GM19099 (cell line): ENCODE results near the gene MRFAP1.

ENCODE experiments used
- POLR2A ChIP-seq: IDR thresholded peaks from 3 replicates; pipeline ENCODE4 v1.6.1; 2011; ENCODE audit warnings: low read depth; ENCODE audit not compliant: insufficient read length; ENCODE audit errors: extremely low read depth

Gene MRFAP1

DNA sequence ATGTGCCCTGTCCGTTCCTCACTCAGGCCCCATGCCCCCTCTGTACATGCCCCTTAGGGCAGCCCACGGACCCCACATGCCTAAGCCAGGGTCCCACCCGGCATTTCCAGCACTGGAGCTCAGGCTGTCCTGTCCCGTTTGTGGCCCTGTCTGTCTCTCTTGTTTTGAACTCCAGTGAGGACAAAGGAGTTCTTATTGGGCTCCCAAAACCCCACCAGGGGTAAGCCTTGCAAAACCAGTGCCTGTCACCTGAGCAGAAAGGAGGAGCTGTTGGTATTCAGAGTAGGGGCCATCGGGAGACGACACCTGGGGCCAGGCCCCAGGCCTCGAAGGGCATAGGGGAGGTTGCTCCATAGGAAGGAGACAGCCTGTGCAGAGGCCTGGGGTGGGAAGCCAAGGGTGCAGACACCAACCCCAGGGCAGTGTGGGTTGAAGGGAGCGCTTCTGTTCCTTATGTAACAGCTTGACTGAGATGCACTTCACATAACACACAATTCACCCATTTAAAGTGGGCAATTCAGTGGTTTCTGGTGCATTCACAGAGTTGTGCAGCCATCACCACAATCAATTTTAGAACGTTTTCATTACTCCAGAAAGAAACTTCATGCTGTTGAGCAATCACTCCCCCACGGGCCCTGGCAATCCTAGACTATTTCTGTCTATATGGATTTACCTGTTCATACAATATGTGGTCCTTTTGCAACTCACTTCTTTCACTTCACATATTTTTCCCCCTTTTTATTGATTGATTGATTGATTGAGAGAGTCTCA, 33.8 kb upstream of the MRFAP1 start:
- TF ChIP-seq POLR2A, result no peak

DNA sequence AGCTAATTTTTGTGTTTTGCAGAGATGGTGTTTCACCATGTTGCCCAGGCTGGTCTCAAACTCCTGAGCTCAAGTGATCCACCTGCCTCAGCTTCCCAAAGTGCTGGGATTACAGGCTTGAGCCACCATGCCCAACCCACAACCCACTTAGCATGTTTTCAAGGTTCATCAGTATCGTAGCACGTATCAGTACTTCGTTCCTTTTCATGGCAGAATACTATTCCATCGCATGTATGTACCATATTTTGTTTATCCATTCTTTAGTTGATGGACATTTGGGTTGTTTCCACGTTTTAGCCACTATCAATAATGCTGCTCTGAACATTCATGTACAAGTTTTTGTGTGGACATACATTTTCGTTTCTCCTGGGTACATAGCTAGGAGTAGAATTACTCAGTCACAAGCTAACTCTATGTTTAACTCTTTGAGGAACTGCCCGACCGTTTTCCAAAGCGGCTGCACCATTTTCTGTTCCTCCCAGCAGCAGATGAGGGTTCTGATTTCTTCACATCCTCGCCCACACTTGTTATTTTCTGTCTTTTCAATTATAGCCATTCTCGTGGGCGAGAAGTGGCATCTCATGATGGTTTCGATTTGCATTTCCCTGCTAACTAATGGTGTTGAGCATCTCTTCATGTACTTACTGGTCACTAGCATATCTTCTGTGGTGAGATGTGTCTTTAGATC, 33.0 kb upstream of the MRFAP1 start:
- no peak for TF ChIP-seq POLR2A

DNA sequence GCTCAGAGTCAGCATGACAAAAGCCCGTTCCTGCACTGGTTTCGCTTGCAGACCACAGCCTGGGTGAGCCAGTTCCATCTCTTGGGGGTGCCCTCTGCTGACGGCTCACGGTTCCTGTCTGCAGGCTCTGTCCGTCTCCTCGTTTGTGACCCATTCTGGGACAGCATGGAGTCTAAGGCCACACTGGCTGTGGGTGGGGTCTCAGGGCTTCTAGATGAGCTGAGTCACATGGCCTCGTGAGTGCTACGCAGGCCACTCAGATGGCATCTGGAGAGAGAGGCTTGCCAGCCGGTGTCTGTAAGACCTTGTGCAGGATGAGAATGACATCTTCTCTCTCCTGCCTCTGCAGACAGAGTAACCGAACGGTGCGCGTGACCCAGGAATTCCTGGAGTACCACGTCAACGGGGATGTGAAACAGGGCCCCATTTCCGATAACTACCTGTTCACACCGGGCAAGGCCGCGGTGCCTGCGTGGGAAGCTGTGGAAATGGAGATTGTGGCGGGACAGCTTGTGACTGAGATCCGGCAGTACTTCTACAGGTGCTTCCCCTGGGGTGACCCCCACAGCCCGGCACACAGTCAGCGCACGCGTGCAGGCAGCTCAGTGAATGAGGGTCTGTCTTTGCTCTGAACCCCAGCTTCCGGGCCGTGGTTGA, 31.6 kb upstream of the MRFAP1 start:
- no peak for TF ChIP-seq POLR2A

DNA sequence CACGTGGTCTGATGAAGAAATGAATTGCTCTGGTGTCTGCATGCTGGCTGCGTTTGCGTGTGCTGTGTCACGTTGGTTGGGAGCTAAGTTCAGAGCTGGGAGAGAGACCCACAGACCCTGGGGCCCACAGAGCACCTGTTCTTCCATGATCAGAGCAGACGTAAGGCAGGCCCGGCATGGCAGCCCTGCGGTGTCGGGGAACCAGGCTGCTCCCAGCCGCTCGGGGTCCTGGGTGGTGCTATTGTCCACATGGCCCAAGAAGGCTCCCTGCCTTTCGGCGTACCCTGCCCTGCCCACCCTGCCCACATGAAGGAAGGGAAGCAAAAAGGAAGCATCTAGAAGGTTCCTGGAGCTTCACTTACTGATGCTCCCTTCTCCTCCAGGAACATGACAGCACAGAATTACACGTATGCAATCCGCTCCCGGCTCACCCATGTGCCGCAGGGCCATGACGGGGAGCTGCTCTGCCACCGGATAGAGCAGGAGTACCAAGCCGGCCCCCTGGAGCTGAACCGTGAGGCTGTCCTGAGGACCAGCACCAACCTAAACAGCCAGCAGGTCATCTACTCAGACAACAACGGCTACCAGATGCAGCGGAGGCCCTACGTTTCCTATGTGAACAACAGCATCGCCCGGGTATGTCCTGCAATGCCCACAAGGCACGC, 30.9 kb upstream of the MRFAP1 start:
- TF ChIP-seq POLR2A, result no peak

DNA sequence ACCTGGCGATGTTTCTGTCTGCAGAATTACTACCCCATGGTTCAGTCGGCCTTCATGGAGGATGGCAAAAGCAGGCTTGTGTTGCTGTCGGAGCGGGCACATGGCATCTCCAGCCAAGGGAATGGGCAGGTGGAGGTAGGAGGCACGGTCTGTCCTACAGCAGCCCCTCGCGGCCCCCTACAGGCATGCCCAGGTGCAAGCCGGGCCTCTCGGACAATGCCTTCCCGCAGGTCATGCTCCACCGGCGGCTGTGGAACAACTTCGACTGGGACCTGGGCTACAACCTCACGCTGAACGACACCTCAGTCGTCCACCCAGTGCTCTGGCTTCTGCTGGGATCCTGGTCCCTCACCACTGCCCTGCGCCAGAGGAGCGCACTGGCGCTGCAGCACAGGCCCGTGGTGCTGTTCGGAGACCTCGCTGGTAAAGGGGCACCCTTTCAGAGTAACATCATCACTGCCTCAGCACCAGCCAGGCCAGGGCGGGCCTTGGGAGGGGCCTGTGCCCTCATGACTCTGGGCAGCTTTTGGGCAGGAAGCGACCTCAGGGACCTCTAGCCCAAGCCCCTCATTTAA, 29.5 kb upstream of the MRFAP1 start:
- no peak for TF ChIP-seq POLR2A

DNA sequence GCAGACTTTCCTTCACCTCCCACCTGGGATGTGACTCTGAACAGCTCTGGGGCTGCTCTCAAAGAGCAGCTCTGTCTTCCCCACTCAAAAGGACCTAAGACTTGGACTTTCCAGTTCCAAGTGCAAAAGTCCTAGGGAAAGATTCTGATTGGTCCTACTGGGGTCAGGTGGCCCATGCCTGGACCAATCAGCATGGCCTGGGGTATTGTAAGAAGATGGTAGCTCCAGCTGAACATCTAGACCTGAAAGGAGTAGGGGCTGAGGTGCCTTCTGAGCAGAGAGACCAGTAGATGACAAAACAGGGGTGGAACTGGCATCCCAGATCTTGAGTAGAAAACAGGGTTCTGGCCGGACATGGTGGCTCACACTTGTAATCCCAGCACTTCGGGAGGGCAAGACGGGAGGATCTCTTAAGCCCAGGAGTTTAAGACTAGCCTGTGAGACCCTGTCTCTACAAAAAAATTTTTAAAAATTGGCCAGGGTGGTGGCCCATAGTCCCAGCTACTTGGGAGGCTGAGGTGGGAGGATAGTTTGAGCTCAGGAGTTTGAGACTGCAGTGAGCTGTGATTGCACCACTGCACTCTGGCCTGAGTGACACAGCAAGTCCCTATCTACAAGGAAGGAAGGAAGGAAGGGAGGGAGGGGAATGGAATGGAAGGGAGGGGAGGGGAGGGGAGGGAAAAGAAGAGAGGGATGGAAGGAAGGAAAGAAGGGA, 27.4 kb upstream of the MRFAP1 start:
- TF ChIP-seq POLR2A, result no peak

DNA sequence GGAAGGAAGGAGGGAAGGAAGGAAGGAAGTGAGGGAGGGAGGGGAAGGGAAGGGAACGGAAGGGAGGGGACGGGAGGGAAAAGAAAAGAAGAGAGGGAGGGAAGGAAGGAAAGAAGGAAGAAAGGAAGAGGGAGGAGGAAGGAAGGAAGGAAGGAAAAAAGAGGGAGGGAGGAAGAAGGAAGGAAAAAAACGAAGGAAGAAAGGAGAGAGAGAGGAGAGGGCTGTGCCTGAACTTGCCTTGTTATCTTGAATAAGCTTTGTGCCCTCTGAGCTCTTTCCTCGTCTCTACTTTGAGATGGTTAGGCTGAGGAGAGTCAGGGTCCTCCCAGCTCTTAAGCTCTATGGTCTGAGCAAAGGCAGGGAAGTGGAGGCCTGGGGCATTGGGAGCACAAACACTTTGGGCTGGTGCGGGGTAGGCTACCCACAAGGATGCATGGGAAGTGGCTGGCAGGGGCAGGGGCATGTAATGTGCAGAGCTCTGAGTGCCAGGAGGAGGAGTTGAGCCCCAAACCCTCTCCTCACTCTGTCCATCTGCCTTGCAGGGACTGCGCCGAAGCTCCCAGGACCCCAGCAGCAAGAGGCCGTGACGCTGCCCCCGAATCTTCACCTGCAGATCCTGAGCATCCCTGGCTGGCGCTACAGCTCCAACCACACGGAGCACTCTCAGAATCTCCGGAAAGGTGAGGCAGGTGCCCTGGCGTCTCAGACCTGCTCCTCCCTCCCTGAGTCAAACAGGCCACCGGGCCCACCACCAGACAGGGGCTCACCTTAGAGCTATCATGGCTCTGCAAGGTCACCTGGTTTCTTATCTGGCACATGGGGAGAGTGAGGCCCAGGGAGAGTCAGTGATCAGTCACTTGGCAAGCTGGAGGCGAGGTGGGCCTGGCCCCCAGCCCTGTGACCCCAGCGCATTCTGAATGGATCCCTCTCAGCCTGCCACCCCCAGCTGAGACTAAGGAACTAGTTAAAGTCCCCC, 26.5 kb upstream of the MRFAP1 start:
- no peak for TF ChIP-seq POLR2A

DNA sequence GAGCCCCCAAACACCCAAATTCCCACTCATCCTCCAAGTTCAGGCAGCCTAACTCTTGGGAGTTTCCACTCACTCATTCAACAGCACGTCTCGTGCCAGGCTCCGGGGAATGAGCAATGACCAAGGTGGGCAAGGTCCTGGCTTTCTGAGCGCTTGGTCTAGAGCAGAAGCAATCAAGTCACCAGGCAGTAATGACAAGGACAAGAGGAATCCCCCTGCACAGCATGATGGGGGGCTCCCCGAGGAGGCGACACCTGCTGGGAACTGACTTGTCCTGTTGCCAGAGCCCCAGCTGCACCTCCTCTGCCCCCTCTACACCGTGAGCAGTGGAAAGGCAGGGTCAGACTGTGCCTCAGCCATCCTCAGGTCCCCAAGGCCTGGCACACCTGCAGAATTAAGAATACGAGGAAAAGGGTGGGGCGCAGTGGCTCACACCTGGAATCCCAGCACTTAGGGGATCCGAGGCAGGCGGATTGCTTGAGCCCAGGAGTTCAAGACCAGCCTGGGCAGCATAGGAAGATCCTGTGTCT, 25.7 kb upstream of the MRFAP1 start:
- TF ChIP-seq POLR2A, result no peak

DNA sequence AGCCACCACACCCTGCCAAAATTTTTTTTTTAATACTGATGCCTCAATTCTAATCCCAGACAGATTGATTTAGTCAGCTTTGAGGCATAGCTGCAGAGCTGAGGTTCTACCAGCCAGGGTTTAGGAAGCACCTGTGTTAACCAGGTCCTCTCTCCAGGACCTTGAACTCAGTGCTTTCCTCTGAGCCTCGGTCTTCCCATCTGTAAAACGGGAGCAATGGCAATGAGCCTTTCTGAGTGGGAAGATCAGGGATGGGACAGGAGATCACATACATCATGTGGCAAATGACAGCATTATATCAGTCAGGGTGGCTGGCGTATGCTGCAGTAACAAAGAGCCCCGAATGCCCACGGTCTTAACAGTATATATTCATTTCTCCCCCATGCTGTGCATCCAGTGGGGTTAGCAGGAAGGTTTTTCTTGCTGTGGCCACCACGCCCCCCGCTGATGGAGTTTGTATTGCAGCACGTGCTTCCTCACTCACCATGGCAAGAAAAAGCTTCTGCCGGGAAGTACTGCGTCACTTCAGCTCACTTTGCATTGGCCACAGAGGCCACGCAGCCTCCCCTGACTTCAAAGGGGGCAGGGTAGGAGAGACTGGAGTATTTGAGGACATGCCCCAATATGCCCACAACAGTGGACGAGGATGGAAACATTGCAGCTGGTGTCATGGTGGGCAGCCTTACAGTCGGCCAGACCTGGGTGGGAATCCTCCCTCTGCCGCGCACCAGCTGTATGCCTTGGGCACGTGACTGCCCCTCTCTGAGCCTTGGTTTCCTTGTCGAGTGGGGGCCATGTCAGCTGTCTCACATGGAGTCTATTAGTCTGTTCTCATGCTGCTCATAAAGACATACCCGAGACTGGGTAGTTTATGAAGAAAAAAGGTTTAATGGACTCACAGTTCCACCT, 24.1 kb upstream of the MRFAP1 start:
- TF ChIP-seq POLR2A, result no peak

DNA sequence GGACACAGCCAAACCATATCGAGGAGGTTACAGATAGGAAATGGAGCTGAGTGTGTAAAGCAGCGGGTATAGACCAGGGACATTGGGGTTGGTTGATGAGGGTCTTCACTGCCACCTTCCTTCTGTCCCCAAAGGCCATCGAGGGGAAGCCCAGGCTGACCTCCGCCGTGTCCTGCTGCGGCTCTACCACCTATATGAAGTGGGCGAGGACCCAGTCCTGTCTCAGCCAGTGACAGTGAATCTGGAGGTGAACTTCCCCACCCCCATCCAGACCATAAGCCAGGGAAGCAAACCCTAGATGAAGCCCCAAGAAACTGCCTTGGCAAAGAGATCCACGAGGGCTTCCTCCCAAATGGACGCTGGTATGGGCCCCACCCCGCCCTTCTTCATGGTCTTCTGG, 23.2 kb upstream of the MRFAP1 start:
- TF ChIP-seq POLR2A, result no peak

DNA sequence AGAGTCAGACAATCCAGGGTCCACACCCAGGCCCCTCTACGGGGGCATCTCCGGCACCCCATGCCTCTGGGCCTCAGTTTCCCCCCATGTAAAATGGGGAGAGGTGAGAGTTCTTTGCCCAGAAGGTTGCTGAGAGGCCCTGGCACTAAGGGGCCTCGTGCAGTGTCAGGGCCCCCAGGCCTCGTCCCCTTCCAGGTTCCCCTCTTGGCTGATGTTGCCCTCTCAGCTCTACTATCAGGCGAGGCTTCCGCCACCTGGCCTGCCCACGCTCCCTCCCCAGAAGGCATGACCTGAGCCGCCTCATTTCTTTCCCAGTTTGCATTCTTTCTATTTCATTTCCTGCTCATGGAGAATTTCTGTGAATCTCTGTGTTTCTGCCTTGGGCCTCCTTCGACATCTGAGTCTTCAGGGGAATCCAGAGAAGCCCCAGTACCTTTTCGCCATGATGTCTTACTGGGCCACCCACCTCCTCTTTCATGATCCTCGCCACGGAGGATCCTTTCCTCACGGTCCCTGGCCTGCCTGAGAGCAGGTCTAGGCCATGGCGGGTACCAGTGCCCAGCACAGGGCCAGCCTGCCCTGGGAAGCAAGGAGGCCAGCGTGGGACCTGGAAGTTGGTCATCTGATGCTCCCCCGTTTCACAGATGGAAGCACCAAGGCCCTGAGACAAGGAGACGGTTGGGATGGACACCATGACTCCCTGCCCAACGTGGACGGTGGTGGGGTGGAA, 21.9 kb upstream of the MRFAP1 start:
- no peak for TF ChIP-seq POLR2A

DNA sequence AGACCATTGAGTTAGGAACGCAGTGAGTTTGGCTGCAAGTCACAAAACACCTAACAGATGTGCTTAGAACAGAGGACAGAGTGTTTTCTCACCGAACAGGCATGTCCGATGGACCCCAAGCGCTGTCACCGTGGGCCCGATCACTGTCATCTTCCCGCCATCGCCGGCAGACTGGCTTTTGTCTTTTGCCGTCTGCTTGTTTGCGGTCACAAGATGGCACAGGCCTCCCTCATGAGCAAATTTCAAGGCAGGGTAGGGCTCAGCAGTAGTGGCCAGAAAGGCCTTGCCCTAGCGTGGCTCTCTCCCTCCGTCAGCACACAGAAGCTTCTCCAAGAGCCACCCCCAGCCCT, 21.4 kb upstream of the MRFAP1 start:
- no peak for TF ChIP-seq POLR2A
